Testis (tissue), 2 donors: ENCODE data around the gene DRGX.

Experiments used
- CTCF ChIP-seq, 3 experiments: fragments of 450-650 bp in 2 of 3; fragments of 200-600 bp in 1 of 3; sonication (generic) in 1 of 3; IDR thresholded peaks; one replicate each; pipeline ENCODE4 v1.5.1; 2016 to 2019; ENCODE audit warnings: antibody characterized with exemption in 3 of 3, mild to moderate bottlenecking in 2 of 3, moderate library complexity in 1 of 3
- POLR2A ChIP-seq: fragments of 450-650 bp; IDR thresholded peaks from one replicate; pipeline ENCODE4 v1.6.1; 2017; ENCODE audit warnings: antibody characterized with exemption, mild to moderate bottlenecking, moderate library complexity

GRCh38 chr10:49330127-49330665 lies 65.7 kb downstream of the DRGX start:
- TF ChIP-seq POLR2A (no peak), CTCF (IDR thresholded peaks at IDR 0.05) (no peak)
